Endothelial cell of umbilical vein (primary cell): Measurements from ENCODE around the gene ACVR1C. TPM values are rescaled to one million over a fixed set of nuclear protein-coding genes. Genes with fewer than 3 reads are reported as not detected.

ENCODE experiments used
- BruUV-seq: library from RNA; stranded (reverse); fragments of 400-500 nt; replicated peaks from 2 replicates; lab custom pipeline; 2021; lab: Mats Ljungman, UMichigan
- CTCF ChIA-PET: fragments of 300-600, 350-600 bp; sonication (Branson Sonifier 250); formaldehyde crosslinking; loops from one replicate; lab custom pipeline; 2021; ENCODE audit warnings: antibody characterized with exemption, inconsistent platforms; lab: Charles Lee
- POLR2A ChIA-PET: fragments of 300-600, 350-600 bp; sonication (Branson Sonifier 250); formaldehyde crosslinking; loops from one replicate; lab custom pipeline; 2021; ENCODE audit warnings: antibody characterized with exemption, inconsistent platforms; lab: Charles Lee
- DNase-seq: peaks from one replicate; pipeline ENCODE4 v3.0.0-alpha.2; 2011; ENCODE audit warnings: low read depth, low spot score
- FAIRE-seq: peaks from 2 replicates; lab custom pipeline; 2011; peaks lifted over from hg19 to GRCh38; lab: Jason Lieb, UNC
- H2AFZ ChIP-seq: 2 replicates; pipeline ENCODE4 v1.6.0; 2012; ENCODE audit warnings: low read depth, low read length, control low read depth, inconsistent platforms
- H3K27ac ChIP-seq: 2 replicates; pipeline ENCODE4 v1.5.1; 2011; ENCODE audit warnings: low read depth, mild to moderate bottlenecking, control low read depth, low read length, moderate library complexity; ENCODE audit not compliant: insufficient read depth
- H3K27me3 ChIP-seq, 2 experiments: 2 replicates each; pipeline versions ENCODE4 v1.6.0 to v1.6.1; 2011; ENCODE audit warnings: low read length in 2 of 2, mixed read lengths in 1 of 2; ENCODE audit not compliant: control insufficient read depth in 2 of 2, insufficient read depth in 2 of 2
- H3K36me3 ChIP-seq, 2 experiments: 2 replicates in 1 of 2; 3 replicates in 1 of 2; pipeline ENCODE4 v1.5.1; 2011; ENCODE audit warnings: low read length in 2 of 2, mild to moderate bottlenecking in 1 of 2, moderate library complexity in 1 of 2; ENCODE audit not compliant: control insufficient read depth in 2 of 2, insufficient read depth in 2 of 2; ENCODE audit errors: extremely low read depth in 1 of 2
- H3K4me1 ChIP-seq: 3 replicates; pipeline ENCODE4 v1.5.1; 2011; ENCODE audit warnings: mild to moderate bottlenecking, low read length; ENCODE audit not compliant: control insufficient read depth, insufficient read depth; ENCODE audit errors: extremely low read depth
- H3K4me2 ChIP-seq: 2 replicates; pipeline ENCODE4 v1.6.1; 2011; ENCODE audit warnings: low read length, control low read depth, mixed read lengths; ENCODE audit not compliant: insufficient read depth
- H3K4me3 ChIP-seq, 3 experiments: fragments of 200-600 bp in 1 of 3; sonication (generic), shearing (Covaris generic) in 1 of 3; replicated peaks in 1 of 3; 2 replicates each; pipeline ENCODE4 v1.5.1; 2011 to 2016; ENCODE audit warnings: control low read depth in 3 of 3, low read length in 3 of 3, mild to moderate bottlenecking in 2 of 3, inconsistent platforms in 1 of 3, low read depth in 1 of 3, moderate library complexity in 1 of 3; ENCODE audit not compliant: insufficient read depth in 1 of 3
- H3K79me2 ChIP-seq: 2 replicates; pipeline ENCODE4 v1.6.0; 2012; ENCODE audit warnings: low read length, inconsistent platforms; ENCODE audit not compliant: control insufficient read depth, insufficient read depth
- H3K9ac ChIP-seq: replicated peaks from 2 replicates; pipeline ENCODE3; 2011; ENCODE audit warnings: low read length, control low read depth; ENCODE audit not compliant: insufficient read depth; ENCODE audit errors: extremely low read depth
- H3K9me1 ChIP-seq: replicated peaks from 3 replicates; pipeline ENCODE4 v1.6.0; 2011; ENCODE audit warnings: mild to moderate bottlenecking, low read length; ENCODE audit not compliant: control insufficient read depth, insufficient read depth; ENCODE audit errors: extremely low read depth
- H3K9me3 ChIP-seq: replicated peaks from 2 replicates; pipeline ENCODE4 v1.5.1; 2012; ENCODE audit warnings: low read length, inconsistent platforms; ENCODE audit not compliant: control insufficient read depth, insufficient read depth
- H4K20me1 ChIP-seq: replicated peaks from 2 replicates; pipeline ENCODE3; 2011; ENCODE audit warnings: mild to moderate bottlenecking, low read length; ENCODE audit not compliant: control insufficient read depth, insufficient read depth; ENCODE audit errors: extremely low read depth
- CTCF ChIP-seq, 2 donors: IDR thresholded peaks; 1 replicate in 1 of 2; 2 replicates in 1 of 2; pipeline ENCODE4 v1.5.1; 2011; ENCODE audit warnings: low read length in 2 of 2, mild to moderate bottlenecking in 2 of 2, moderate library complexity in 2 of 2, control low read depth in 1 of 2, inconsistent platforms in 1 of 2, low read depth in 1 of 2; ENCODE audit not compliant: insufficient read depth in 1 of 2; ENCODE audit errors: extremely low read depth in 1 of 2
- EZH2 ChIP-seq: IDR thresholded peaks from 2 replicates; pipeline ENCODE4 v1.6.1; 2012; ENCODE audit warnings: borderline replicate concordance, low read depth, mild to moderate bottlenecking, moderate library complexity, low read length, inconsistent platforms; ENCODE audit not compliant: severe bottlenecking
- FOS ChIP-seq: IDR thresholded peaks from 2 replicates; pipeline ENCODE4 v1.6.1; 2011; ENCODE audit warnings: mild to moderate bottlenecking, low read length, moderate library complexity, borderline replicate concordance; ENCODE audit not compliant: insufficient read depth
- JUN ChIP-seq: IDR thresholded peaks from 2 replicates; pipeline ENCODE4 v1.6.1; 2011; ENCODE audit warnings: borderline replicate concordance, low read depth; ENCODE audit not compliant: insufficient read length, insufficient read depth
- MAX ChIP-seq: IDR thresholded peaks from 2 replicates; pipeline ENCODE4 v1.6.1; 2011; ENCODE audit not compliant: insufficient read depth, insufficient read length
- MYC ChIP-seq: IDR thresholded peaks from one replicate; pipeline ENCODE4 v1.6.1; 2011; ENCODE audit warnings: mild to moderate bottlenecking, low read depth, low read length
- POLR2A ChIP-seq: IDR thresholded peaks from 2 replicates; pipeline ENCODE4 v1.6.1; 2012; ENCODE audit warnings: low read depth, mild to moderate bottlenecking, control low read depth, low read length
- POLR2AphosphoS5 ChIP-seq: IDR thresholded peaks from 2 replicates; pipeline ENCODE4 v1.6.1; 2012; ENCODE audit warnings: low read depth, mild to moderate bottlenecking, control low read depth, low read length, moderate library complexity; ENCODE audit not compliant: insufficient read depth
- dilution Hi-C: fragments of 300-500 bp; cut with MboI; formaldehyde crosslinking; loops from one replicate; pipeline ENCODE4 v1.15.0; 2019; ENCODE audit warnings: low sequenced_read_pairs; ENCODE audit not compliant: extremely low pct_ligation_motif_present
- intact Hi-C: fragments of 100-400 bp; cut with micrococcal nuclease; formaldehyde crosslinking; loops from one replicate; pipeline ENCODE4 v1.10.0; 2022
- polyA plus RNA-seq, 4 experiments: library from polyadenylated mRNA; depleted of rRNA in 3 of 4; stranded (reverse) in 3 of 4; unstranded in 1 of 4; fragments of >200 nt; gene quantifications; 2 replicates each; pipeline versions ENCODE4 v1.2.1 to v1.2.3, GENCODE V29; 2011 to 2012; ENCODE audit warnings: missing spikeins in 1 of 4
- total RNA-seq: library from RNA; stranded (reverse); gene quantifications from 2 replicates; pipeline ENCODE4 v1.2.3, GENCODE V29; 2021

Gene ACVR1C
- total and polyA plus RNA-seq, 2 donors (not counting 3 experiments of a cell fraction or from before 2014, with no cell fraction given), result not detected

GRCh38 chr2:157631861-157632260 lies 3.2 kb upstream of the ACVR1C start:
- Histone ChIP-seq H2AFZ (no peak overlapping the region), H3K9me3 (no peaks in the 10 kb centered on the region), H3K36me3 (no peaks in the 10 kb centered on the region), H3K79me2 (no peaks in the 10 kb centered on the region), H4K20me1 (no peaks in the 10 kb centered on the region), H3K4me3 (no peak overlapping the region), H3K9me1 (no peaks in the 10 kb centered on the region), H3K27me3 (peaks cover 12 to 14% of the 10 kb centered on the region in 2 experiments), H3K9ac (no peak overlapping the region), H3K4me1 (peaks cover 8% of the 10 kb centered on the region), H3K4me2 (no peak overlapping the region), H3K27ac (no peak overlapping the region)
- CTCF ChIA-PET, result no interaction called here
- no peak for TF ChIP-seq POLR2AphosphoS5
- TF ChIP-seq FOS, result no peak
- TF ChIP-seq CTCF (IDR thresholded peaks at IDR 0.05; ENCODE audit: extremely low read depth in 1 of 2, insufficient read depth in 1 of 2, low read depth in 1 of 2, low read length in 2 of 2), result no peak
- TF ChIP-seq MYC, result no peak
- no peak for TF ChIP-seq MAX
- TF ChIP-seq EZH2, result no peak
- no peak for TF ChIP-seq JUN
- TF ChIP-seq POLR2A, result no peak
- no peak for FAIRE-seq
- BruUV-seq, result no TSS peak
- POLR2A ChIA-PET, result no interaction called here
- intact Hi-C loops (no loop called here), dilution Hi-C loops (no loop called here)
- DNase-seq, result no peak
